ENCODE data around the gene OR4D11. TPM values are rescaled to one million over a fixed set of nuclear protein-coding genes. Genes with fewer than 3 reads are reported as not detected.

OR4D11 gene
- not detected in 2 replicates for total RNA-seq

DNA sequence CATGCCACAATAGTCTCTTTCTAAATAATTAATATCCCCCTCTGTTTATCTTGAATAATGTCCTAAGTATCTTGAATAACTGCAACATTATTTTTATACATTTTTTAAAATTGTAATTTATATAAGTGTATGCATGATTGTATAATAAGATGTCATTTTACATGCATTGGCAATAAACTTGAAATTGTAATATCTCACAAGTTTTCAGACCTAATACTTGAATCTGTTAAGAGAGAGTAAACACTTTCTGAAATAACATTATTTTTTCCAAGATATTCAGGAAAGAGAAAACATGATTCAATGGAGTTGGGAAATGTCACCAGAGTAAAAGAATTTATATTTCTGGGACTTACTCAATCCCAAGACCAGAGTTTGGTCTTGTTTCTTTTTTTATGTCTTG, at the start of gene OR4D11:
OR4D11 (plus strand) TSS at position 301 of the 400 bp plus-strand sequence; CDS start at position 301, 0 bp downstream.

DNA sequence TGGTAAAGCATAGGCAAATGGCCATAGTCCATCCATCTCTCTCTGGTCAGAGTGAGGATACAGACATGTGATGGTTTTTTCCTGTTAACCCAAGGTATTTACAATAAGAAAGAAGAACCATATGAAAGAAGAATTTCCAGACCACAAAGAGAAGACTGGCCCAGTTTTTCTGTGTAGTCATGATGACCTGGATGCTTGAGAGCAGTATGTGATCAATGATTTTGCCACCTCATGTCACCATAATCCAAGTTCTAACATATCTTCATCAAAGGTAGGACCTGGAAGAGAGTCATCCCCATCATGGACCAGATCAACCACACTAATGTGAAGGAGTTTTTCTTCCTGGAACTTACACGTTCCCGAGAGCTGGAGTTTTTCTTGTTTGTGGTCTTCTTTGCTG, 46.7 kb upstream of the OR4D11 start, which contains the start of gene OR4D6:
OR4D6 (plus strand) TSS at position 301 of the 400 bp plus-strand sequence; CDS start at position 301, 0 bp downstream.

DNA sequence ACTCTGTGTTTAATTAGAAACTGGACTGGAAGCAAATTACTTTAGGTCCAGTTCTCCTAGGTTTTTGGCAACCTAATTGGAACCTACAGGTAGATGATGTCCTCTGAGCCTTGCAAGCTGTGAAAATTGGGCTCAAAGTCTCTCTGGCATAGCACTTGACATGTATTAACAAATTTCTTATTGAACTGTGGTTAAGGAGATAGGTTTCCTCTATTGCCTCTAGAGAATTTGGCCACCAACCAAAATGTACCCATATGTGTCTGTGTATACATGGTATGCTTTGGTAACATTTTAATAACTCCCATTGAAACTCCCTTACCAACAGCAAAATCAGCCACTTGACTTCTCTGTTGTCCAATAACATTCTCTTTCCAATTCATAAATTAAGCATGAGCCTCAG, 30.4 kb upstream of the OR4D11 start, which contains the start of gene OR4D10:
OR4D10 (plus strand) TSS at position 301 of the 400 bp plus-strand sequence. CDS start 4,115 bp downstream, outside the sequence.

DNA sequence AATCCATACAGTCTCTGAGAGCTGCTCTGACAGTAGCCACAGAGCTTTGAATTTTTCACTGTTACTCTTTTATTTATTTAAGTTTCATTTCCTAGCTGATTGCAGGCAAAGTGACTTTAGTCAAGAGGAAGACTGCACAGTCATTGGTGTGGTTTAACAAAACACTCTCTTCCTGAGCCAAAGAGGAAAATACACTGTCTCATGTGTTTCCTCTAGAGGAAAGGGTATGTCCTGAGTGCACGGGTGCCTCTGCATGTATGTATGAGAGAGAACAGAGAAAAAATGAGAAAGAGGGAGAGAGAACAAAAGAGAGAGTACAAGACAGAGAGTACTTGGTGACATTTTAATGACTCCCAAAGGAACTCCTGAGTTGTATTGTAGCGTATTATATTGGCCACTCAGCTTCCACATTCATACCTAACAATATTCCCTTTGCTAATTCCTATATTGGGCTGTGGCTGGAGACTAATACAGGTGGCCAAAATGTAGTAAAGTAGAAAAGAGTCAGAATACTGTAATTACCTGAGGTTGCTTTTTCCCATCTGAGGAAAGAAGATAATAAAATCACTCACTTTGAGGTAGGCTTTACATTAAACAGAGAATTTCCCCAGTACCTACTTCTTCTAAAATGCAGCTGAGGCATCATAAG, 7.7 kb downstream of the OR4D11 start, which contains the start of gene OR4D9:
OR4D9 (plus strand) TSS at position 599 of the 649 bp plus-strand sequence. CDS start 3,374 bp downstream, outside the sequence.

Other genes starting within 250 kb of the OR4D11 start
- gene OR5AN1, start 144.7 kb upstream of the OR4D11 start, total RNA-seq, result not detected in 2 replicates
- gene OR5A2, start 77.2 kb upstream of the OR4D11 start, total RNA-seq, result not detected in 2 replicates
- gene OR5A1, start 67.1 kb upstream of the OR4D11 start, total RNA-seq, result not detected in 2 replicates
- not detected in 2 replicates for gene OR4D6, start 46.6 kb upstream of the OR4D11 start, total RNA-seq
- not detected in 2 replicates for gene OR4D10, start 30.3 kb upstream of the OR4D11 start, total RNA-seq
- not detected in 2 replicates for gene OR4D9, start 8.0 kb downstream of the OR4D11 start, total RNA-seq
- 14.4 and 15.2 TPM in 2 replicates for gene OSBP, start 112.2 kb downstream of the OR4D11 start, total RNA-seq
- 10.5 and 12.3 TPM in 2 replicates for gene PATL1, start 165.5 kb downstream of the OR4D11 start, total RNA-seq
- not detected in 2 replicates for gene OR10V1, start 210.3 kb downstream of the OR4D11 start, total RNA-seq